Mesothelial cell of epicardium (in vitro differentiated cells): ENCODE data around the gene MPL. TPM values are rescaled to one million over a fixed set of nuclear protein-coding genes. Genes with fewer than 3 reads are reported as not detected.

Source experiments
- DNase-seq, 2 experiments: peaks; one replicate each; pipeline ENCODE4 v3.0.0; 2021; ENCODE audit warnings: low spot score in 2 of 2; ENCODE audit not compliant: unreplicated experiment in 2 of 2
- H3K27ac Mint-ChIP-seq: 2 replicates; pipeline ENCODE4 v1.8.0; 2021; ENCODE audit warnings: mixed read lengths
- H3K27me3 Mint-ChIP-seq: 2 replicates; pipeline ENCODE4 v1.8.0; 2021; ENCODE audit warnings: low read depth, mixed read lengths
- H3K36me3 Mint-ChIP-seq: 2 replicates; pipeline ENCODE4 v1.8.0; 2021; ENCODE audit warnings: mixed read lengths
- H3K4me1 Mint-ChIP-seq: 2 replicates; pipeline ENCODE4 v1.8.0; 2021; ENCODE audit warnings: mixed read lengths
- H3K4me3 Mint-ChIP-seq: 2 replicates; pipeline ENCODE4 v1.8.0; 2021; ENCODE audit warnings: mild to moderate bottlenecking, moderate library complexity, mixed read lengths
- H3K9me3 Mint-ChIP-seq: 2 replicates; pipeline ENCODE4 v1.8.0; 2021; ENCODE audit warnings: mixed read lengths
- total RNA-seq: library from RNA; stranded (reverse); gene quantifications from 3 replicates; pipeline ENCODE4 v1.2.1, GENCODE V29; 2021
- TF ChIP-seq, protein P1 (sequence below): fragments of 200-600 bp; sonication (generic); IDR thresholded peaks from one replicate; pipeline ENCODE4 v1.5.0; 2021; ENCODE audit warnings: antibody characterized with exemption; ENCODE audit not compliant: unreplicated experiment

The MPL gene
- total RNA-seq, 1 donor from 2014 or later: not detected

DNA sequence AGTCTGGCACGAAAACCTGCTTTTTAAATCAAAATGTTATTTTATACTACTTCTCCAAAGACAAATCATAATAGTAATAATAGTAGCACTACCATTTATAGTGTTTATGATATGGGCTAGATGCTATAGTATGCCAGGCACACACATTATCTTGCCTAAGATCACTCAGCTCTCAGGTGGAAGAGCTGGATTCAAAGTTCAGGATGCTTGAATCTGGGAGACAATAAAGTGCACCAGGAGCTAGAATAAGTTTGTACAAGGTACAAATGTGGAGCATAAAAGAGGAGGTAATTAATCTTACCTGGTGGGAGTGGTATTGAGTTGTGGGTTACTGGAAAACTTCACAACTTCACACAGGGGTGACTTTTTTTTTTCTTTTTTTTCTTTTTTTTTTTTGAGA lies 40.2 kb downstream of the MPL start:
- TF ChIP-seq, protein P1, sequence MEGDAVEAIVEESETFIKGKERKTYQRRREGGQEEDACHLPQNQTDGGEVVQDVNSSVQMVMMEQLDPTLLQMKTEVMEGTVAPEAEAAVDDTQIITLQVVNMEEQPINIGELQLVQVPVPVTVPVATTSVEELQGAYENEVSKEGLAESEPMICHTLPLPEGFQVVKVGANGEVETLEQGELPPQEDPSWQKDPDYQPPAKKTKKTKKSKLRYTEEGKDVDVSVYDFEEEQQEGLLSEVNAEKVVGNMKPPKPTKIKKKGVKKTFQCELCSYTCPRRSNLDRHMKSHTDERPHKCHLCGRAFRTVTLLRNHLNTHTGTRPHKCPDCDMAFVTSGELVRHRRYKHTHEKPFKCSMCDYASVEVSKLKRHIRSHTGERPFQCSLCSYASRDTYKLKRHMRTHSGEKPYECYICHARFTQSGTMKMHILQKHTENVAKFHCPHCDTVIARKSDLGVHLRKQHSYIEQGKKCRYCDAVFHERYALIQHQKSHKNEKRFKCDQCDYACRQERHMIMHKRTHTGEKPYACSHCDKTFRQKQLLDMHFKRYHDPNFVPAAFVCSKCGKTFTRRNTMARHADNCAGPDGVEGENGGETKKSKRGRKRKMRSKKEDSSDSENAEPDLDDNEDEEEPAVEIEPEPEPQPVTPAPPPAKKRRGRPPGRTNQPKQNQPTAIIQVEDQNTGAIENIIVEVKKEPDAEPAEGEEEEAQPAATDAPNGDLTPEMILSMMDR: no peak
- H3K36me3 Mint-ChIP-seq: peaks cover 9% of the 10 kb centered on the region
- DNase-seq: no peak
- no peaks in the 10 kb centered on the region for H3K9me3 Mint-ChIP-seq
- H3K27ac Mint-ChIP-seq: no peak overlapping the region
- no peaks in the 10 kb centered on the region for H3K4me1 Mint-ChIP-seq
- no peaks in the 10 kb centered on the region for H3K27me3 Mint-ChIP-seq
- H3K4me3 Mint-ChIP-seq: no peak overlapping the region

DNA sequence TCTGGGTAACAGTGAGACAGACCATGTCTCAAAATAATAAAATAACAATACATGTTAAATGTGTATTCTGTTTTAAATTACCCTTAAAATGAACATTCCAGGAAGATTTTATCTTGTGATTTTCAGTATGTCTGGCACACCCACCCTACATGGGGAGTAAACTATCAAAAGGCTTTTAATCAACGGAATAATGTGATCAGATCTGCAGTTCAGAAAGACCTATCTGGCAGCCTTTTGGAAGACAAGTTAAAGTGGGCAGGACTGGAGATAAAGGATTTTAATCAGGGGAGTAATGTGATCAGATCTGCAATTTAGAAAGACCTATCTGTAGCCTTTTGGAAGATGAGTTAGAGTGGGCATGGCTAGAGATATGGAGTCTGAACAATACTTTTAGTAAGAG lies 41.9 kb downstream of the MPL start:
- H3K36me3 Mint-ChIP-seq: peaks cover 9% of the 10 kb centered on the region
- no peaks in the 10 kb centered on the region for H3K27me3 Mint-ChIP-seq
- TF ChIP-seq, protein P1: no peak
- no peaks in the 10 kb centered on the region for H3K9me3 Mint-ChIP-seq
- no peak overlapping the region for H3K4me3 Mint-ChIP-seq
- no peak for DNase-seq
- H3K4me1 Mint-ChIP-seq: no peaks in the 10 kb centered on the region
- no peak overlapping the region for H3K27ac Mint-ChIP-seq

DNA sequence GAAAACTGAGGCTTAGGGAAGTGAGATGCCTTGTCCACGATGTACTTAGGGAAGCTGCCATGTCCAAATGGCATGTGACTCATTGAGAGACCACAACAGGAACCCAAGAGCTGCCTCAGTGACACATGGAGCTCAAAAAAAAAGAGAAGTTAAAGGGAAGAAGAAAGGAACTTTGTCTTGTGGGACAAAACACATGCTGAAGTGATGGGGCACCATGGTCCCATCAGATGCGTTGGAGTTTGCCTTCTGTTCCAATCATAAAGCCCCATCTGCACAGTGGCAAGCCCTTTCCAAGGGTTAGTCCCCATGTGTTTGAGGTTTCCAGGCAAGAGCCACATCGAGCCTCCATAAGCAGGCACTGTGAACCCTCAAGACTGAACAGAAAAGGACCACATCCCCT lies 44.0 kb downstream of the MPL start:
- Mint-ChIP-seq H3K36me3 (peaks cover 15% of the 10 kb centered on the region), H3K4me1 (no peaks in the 10 kb centered on the region), H3K27me3 (no peaks in the 10 kb centered on the region), H3K9me3 (no peaks in the 10 kb centered on the region), H3K4me3 (no peak overlapping the region), H3K27ac (no peak overlapping the region)
- TF ChIP-seq, protein P1: no peak
- no peak for DNase-seq

DNA sequence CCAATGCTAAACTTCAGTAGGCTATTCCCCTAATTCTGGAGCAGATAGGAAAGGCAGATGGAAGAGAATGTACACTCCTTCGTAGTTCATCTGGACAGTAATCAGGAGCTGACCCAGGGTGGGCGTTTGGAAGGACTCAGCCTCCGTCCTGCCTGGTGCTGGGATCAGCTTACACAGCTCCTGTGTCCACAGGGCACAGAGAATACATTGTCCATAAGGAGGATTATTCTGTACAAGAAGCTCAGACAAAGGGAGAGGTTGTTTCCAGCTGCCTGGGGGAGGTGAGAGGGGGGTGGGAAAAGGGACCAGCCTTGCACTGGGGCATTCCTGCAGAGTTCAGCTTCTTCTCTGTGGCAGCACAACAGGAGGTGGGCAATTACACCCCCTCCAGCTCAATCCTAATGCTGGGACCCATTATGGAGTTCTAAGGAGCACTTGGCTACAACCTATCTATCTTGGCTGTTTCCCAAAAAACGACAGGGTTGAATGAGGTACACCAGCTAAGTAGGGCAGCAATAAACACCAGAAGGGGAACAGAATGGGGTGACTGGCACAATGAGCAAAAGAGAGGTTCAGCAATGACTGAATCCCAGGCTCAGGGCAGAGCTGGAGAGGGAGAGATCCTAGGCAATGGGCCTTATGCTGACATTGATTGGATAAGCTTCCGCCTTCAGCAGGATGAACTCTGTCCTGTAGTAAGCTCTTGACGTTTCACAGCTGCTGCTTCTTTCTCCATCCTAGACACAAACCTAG lies 44.6 kb downstream of the MPL start:
- Mint-ChIP-seq H3K4me3 (no peak overlapping the region), H3K4me1 (no peaks in the 10 kb centered on the region), H3K9me3 (no peaks in the 10 kb centered on the region), H3K27ac (peak overlapping the region; percentile 18), H3K36me3 (peaks cover 15% of the 10 kb centered on the region), H3K27me3 (no peaks in the 10 kb centered on the region)
- TF ChIP-seq, protein P1: no peak
- no peak for DNase-seq

DNA sequence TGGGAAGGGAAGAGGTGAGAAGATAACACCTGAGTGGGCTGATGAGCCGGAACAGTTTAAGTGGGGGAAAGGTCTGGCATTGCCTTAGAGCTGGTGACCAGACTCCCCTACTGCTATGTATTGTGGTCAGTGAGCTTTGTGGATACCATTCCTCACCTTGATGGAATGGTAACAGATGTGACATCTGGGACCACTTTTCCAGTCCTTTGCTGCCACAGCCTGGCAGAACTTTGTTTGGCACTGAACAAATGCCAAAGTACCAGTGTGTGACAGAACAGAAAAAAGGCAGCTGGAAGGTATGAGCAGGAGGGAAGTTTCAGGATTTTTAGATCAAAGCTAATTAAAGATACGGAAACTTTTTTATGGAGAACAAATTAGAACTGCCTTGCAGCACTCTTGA lies 45.8 kb downstream of the MPL start:
- Mint-ChIP-seq H3K4me1 (peaks cover 4% of the 10 kb centered on the region), H3K27me3 (no peaks in the 10 kb centered on the region), H3K4me3 (no peak overlapping the region), H3K9me3 (no peaks in the 10 kb centered on the region), H3K27ac (no peak overlapping the region), H3K36me3 (peaks cover 15% of the 10 kb centered on the region)
- TF ChIP-seq, protein P1: no peak
- DNase-seq: no peak
